GM21786 (cell line): ENCODE results near the gene STRN.
A peak's percentile ranks its signal among the peaks of the same experiment; 100 is the strongest.
"Not testable (repeated sequence)": the region's sequence is repeated elsewhere in the genome, so short reads cannot be mapped to it uniquely, and the experiment has no call there.

Source experiments
- ATAC-seq: cut with Tn5 transposase; IDR thresholded peaks from one replicate; pipeline ENCODE4 v1.9.1; 2021; ENCODE audit not compliant: unreplicated experiment

STRN gene

GRCh38 chr2:36966370-36967235 is at the start of gene STRN:
Gene STRN (minus strand): TSS chr2:36966536. CDS start chr2:36966463, 73 bp downstream.
- peak; percentile 96 for ATAC-seq

DNA sequence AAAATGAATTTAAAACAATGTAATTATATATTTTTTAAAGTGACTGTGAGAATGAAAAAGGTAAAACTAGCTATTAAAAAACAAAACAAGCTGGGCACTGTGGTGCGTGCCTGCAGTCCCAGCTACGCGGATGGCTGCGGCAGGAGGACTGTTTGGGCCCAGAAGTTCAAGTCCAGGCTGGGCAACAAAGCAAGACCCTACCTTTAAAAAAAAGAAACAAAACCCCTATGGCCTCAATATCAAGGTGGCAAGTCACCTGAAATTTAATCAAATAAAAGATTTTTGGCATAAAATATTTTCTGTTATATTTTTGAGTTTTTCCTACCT is 46.9 kb upstream of the STRN start:
- no peak for ATAC-seq

GRCh38 chr2:37011130-37011529 is 44.8 kb upstream of the STRN start:
- ATAC-seq, result peak; percentile 53

DNA sequence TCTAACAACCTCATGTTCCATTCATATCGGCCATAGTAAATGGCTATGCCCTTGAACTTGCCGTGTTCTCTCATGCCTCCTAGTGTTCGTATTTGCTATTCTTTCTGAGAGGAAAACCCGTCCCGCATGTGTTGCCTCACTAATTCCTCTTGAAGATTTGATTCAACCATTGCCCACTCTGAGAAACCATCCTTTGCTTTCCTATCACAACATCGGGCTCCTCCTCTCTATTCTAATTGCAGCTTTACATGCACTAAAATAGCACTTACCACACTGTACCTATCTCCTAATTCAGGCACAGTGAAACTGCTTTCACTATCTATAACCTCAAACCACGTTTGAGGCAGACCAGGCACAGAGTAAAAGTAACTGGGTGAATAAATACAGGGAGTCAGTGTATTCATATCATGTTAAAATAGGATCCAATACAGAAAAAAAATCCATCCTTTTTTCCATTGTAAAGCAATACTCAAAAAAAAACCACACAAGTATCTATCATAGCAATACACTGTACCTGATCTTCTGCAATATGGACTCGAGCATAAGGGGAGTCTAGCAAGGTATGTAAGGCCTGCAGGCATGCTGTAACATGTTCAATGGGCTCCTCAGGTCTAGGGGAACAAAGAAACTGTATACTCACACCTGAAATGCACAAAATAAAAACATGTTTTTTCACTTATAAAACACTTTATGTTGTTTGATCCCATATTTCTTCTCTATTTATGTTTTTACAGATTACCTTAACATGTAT is 39.0 kb upstream of the STRN start:
- peak; percentile 99 for ATAC-seq

- ATAC-seq, result no peak
Measured at GRCh38 chr2:37000988-37001556, 34.7 kb upstream of the STRN start.

- no peak for ATAC-seq
Measured at GRCh38 chr2:37000318-37000717, 34.0 kb upstream of the STRN start.

DNA sequence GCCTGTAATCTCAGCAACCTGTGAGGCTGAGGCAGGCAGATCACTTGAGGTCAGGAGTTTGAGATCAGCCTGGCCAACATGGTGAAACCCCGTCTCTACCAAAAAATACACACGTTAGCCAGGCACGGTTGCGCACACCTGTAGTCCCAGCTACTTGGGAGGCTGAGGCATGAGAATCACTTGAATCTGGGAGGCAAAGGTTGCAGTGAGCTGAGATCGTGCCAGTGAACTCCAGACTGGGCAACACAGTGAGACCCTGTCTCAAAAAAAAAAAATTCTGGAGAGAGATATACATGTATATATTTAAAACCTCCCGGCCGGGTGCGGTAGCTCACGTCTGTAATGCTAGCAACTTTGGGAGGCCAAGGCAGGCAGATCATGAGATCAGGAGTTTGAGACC is 33.1 kb upstream of the STRN start:
- not testable (repeated sequence) for ATAC-seq

- no peak for ATAC-seq
Measured at GRCh38 chr2:36993841-36994620, 27.7 kb upstream of the STRN start.

DNA sequence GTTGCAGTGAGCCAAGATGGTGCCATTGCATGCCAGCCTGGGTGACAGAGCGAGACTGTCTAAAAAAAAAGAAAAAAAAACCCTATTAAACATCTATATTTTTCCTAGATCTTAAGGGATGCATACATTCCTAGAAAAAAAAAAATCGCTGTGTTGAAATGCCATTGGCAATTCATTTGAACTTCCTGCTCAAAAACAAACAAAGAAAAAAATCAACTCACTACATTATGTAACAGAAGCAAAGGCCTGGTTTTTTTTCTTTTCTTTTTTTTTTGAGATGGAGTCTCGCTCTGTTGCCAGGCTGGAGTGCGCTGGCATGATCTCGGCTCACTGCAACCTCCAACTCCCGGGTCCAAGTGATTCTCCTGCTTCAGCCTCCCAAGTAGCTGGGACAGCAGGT is 21.7 kb upstream of the STRN start:
- ATAC-seq, result no peak

DNA sequence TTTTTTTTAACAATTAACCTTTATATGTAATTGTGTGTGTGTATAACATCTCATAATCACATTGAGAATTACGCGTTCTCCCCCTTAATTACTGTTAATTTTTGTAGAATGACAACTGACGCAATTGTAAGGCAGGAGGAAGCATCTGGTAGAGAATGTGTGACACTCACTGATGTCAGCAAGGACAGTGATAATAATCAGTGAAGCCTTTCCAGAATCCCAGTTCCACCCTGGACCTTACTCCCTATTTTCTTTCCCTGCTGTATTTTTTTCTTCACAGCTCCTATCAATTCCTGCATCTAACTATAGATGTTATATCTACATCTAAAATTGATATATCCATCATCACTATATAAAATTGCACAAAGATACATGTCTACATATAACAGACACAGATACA is 16.1 kb upstream of the STRN start:
- ATAC-seq, result no peak

- no peak for ATAC-seq
Measured at GRCh38 chr2:36981911-36982310, 15.6 kb upstream of the STRN start.

- ATAC-seq, result not testable (repeated sequence)
Measured at GRCh38 chr2:36979007-36979406, 12.7 kb upstream of the STRN start.

GRCh38 chr2:36976065-36976464 is 9.7 kb upstream of the STRN start:
- ATAC-seq, result no peak

DNA sequence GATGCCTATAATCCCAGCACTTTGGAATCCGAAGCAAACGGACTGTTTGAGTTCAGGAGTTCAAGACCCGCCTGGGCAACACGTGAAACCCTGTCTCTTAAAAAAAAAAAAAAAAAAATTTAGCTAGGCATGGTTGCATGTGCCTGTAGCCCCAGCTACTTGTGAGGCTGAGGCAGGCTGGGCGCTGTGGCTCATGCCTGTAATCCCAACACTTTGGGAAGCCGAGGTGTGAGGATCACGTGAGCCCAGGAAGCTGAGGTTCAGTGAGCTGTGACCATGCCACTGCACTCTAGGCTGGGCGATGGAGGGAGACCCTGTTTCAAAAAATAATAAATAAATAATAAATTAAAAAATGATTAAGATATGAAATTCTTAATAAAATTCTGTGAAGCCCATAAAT is 9.0 kb upstream of the STRN start:
- no peak for ATAC-seq

DNA sequence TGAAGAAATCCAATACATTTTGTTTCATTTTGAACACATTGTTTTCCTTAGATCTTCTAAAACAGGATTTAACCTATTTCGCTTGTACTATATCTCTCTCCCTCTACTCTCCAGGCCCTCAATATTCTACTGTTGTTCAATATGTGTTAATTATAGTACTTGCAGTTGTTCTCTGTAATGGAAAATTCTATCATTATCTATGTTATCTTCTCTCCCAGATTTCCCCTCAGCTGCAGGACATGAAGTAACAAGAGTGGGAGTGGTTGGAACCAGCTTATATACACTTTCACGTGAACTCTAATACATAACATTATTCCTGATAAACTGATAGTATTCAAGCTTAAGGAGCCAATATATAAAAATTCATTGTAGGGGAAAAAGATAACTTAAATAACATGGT is 7.0 kb upstream of the STRN start:
- ATAC-seq, result no peak

DNA sequence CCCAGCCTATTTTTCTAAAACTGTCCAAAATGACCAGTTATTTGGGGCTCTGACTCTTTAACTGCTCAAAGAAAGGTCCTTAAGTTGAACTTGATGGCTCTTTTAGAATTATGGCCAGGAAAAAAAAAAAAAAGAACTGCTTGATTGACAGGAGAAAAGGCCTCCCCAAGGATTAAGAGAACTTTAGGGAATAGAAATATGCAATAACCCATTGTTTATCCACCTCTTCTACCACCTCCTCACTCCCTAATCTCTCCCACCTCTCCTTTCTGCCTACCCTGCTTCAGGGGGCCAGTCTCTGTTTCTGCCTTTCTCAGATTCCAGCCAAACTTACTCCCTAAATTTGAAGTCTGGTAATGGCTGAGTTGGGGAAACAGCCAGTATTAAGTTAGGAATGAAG is 5.7 kb upstream of the STRN start:
- ATAC-seq, result no peak

- no peak for ATAC-seq
Measured at GRCh38 chr2:36967236-36967876, 1.0 kb upstream of the STRN start.

DNA sequence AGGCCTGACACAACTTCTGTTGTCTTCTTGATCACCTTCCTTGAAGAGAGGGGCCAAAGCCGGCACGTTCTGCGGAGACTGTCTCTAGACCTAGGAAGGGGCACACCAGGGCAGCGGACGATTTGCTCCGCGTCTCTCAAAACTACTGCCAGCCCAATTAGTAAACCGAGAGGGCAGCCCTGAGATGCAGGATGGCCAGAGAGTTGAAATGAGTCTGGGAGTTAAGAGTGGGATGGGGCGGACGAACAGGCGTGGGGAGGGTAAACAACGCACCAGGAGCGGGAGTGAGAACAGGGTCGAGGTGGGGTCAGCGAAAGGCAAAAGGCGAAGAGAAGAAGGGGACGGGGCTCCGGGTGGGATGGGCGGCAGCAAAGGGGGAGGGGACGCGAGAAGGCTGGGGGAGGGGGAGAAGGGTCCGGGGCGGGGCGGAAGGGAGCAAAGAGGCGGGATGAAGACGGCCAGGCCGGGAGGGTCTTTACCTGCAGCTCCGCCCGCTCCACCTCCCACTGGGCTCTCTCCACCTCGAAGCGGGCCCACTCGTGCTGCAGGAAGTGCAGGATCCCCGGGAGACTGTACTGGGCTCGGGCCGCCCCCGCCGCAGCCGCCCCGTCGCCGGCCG is 476 bp downstream of the STRN start:
- ATAC-seq, result peak; percentile 22

- no peak for ATAC-seq
Measured at GRCh38 chr2:36965206-36965605, 1.1 kb downstream of the STRN start.

GRCh38 chr2:36964496-36965058 is 1.8 kb downstream of the STRN start:
- no peak for ATAC-seq
